HEK293 (cell line): ENCODE measurements around the gene HTT.

Experiments used
- CTCF ChIA-PET: fragments of 350-600 bp; formaldehyde crosslinking; extraction: SDS; loops from one replicate; lab custom pipeline; 2021; ENCODE audit warnings: antibody characterized with exemption; lab: Yijun Ruan, JAX
- POLR2A ChIA-PET: fragments of 300-600 bp; formaldehyde crosslinking; extraction: SDS; loops from one replicate; lab custom pipeline; 2020; ENCODE audit warnings: antibody characterized with exemption, inconsistent platforms; lab: Yijun Ruan, JAX
- H3K27ac ChIP-seq: fragments of 200-500 bp; sonication (Bioruptor generic); 2 replicates; pipeline ENCODE4 v1.5.1; 2014; ENCODE audit warnings: low read depth, low read length, control low read depth, inconsistent platforms; ENCODE audit errors: extremely low read depth
- H3K36me3 ChIP-seq, 2 experiments: fragments of 200-500 bp in 1 of 2; sonication (Bioruptor generic) in 1 of 2; 1 replicate in 1 of 2; 2 replicates in 1 of 2; pipeline ENCODE4 v1.5.1; 2014 to 2017; ENCODE audit warnings: inconsistent platforms in 2 of 2, low read length in 2 of 2; ENCODE audit not compliant: control insufficient read depth in 2 of 2, insufficient read depth in 1 of 2
- H3K4me1 ChIP-seq: fragments of 200-500 bp; sonication (Bioruptor generic); 2 replicates; pipeline ENCODE4 v1.5.1; 2014; ENCODE audit warnings: mild to moderate bottlenecking, low read length, inconsistent platforms; ENCODE audit not compliant: control insufficient read depth, insufficient read depth
- H3K4me3 ChIP-seq: 2 replicates; pipeline ENCODE4 v1.5.1; 2011; ENCODE audit warnings: low read depth, mild to moderate bottlenecking, control low read depth, low read length, moderate library complexity
- H3K9me3 ChIP-seq: fragments of 200-500 bp; sonication (Bioruptor generic); 2 replicates; pipeline ENCODE4 v1.5.1; 2014; ENCODE audit warnings: low read depth, low read length, inconsistent platforms; ENCODE audit not compliant: control insufficient read depth, insufficient read depth
- GFI1B ChIP-seq: fragments of 450-650 bp; formaldehyde crosslinking; IDR thresholded peaks from 2 replicates; pipeline ENCODE4 v1.5.1; 2016; ENCODE audit warnings: missing biosample characterization, missing genetic modification characterization
- SP3 ChIP-seq: fragments of 450-650 bp; formaldehyde crosslinking; IDR thresholded peaks from 2 replicates; pipeline ENCODE4 v1.5.1; 2016; ENCODE audit warnings: missing biosample characterization, missing genetic modification characterization
- ZFP69B ChIP-seq: fragments of 450-650 bp; formaldehyde crosslinking; IDR thresholded peaks from 2 replicates; pipeline ENCODE4 v1.5.1; 2016; ENCODE audit warnings: missing biosample characterization, missing genetic modification characterization
- ZNF2 ChIP-seq: fragments of 450-650 bp; formaldehyde crosslinking; IDR thresholded peaks from 2 replicates; pipeline ENCODE4 v1.5.1; 2016; ENCODE audit warnings: missing biosample characterization, missing genetic modification characterization
- ZNF341 ChIP-seq: fragments of 450-650 bp; formaldehyde crosslinking; IDR thresholded peaks from 2 replicates; pipeline ENCODE4; 2016; ENCODE audit warnings: low read depth, missing biosample characterization, missing genetic modification characterization
- ZNF510 ChIP-seq: fragments of 450-650 bp; formaldehyde crosslinking; IDR thresholded peaks from 2 replicates; pipeline ENCODE4 v1.5.1; 2018; ENCODE audit warnings: mild to moderate bottlenecking, missing genetic modification characterization, missing biosample characterization; ENCODE audit not compliant: insufficient replicate concordance
- ZNF776 ChIP-seq: fragments of 450-650 bp; formaldehyde crosslinking; IDR thresholded peaks from 2 replicates; pipeline ENCODE4 v1.5.0; 2017; ENCODE audit warnings: missing biosample characterization, missing genetic modification characterization, borderline replicate concordance
- TF ChIP-seq, protein P1 (sequence below): fragments of 450-650 bp; formaldehyde crosslinking; IDR thresholded peaks from 2 replicates; pipeline ENCODE4 v1.5.1; 2016; ENCODE audit warnings: missing biosample characterization, missing genetic modification characterization
- TF ChIP-seq, protein P2 (sequence below): fragments of 450-650 bp; formaldehyde crosslinking; IDR thresholded peaks from 2 replicates; pipeline ENCODE4 v1.5.1; 2017; ENCODE audit warnings: missing biosample characterization, missing genetic modification characterization
- TF ChIP-seq, protein P3 (sequence below): fragments of 450-650 bp; formaldehyde crosslinking; conservative IDR thresholded peaks from 2 replicates; pipeline ENCODE4 v1.5.1; 2016; ENCODE audit warnings: low read depth, missing biosample characterization, missing genetic modification characterization

HTT gene

DNA sequence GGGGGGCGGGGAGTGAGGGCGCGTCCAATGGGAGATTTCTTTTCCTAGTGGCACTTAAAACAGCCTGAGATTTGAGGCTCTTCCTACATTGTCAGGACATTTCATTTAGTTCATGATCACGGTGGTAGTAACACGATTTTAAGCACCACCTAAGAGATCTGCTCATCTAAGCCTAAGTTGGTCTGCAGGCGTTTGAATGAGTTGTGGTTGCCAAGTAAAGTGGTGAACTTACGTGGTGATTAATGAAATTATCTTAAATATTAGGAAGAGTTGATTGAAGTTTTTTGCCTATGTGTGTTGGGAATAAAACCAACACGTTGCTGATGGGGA, 1.1 kb downstream of the HTT start:
- H3K9me3 ChIP-seq, result no peaks in the 10 kb centered on the region

DNA sequence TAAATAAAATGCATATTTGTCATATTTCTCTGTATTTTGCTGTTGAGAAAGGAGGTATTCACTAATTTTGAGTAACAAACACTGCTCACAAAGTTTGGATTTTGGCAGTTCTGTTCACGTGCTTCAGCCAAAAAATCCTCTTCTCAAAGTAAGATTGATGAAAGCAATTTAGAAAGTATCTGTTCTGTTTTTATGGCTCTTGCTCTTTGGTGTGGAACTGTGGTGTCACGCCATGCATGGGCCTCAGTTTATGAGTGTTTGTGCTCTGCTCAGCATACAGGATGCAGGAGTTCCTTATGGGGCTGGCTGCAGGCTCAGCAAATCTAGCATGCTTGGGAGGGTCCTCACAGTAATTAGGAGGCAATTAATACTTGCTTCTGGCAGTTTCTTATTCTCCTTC, 3.3 kb downstream of the HTT start:
- Histone ChIP-seq H3K4me3 (no peak overlapping the region), H3K4me1 (0 out of 2 replicates have a peak, but pooled peaks cover 2% of the 10 kb centered on the region), H3K36me3 (no peaks in the 10 kb centered on the region), H3K27ac (no peak overlapping the region), H3K9me3 (no peaks in the 10 kb centered on the region)
- POLR2A ChIA-PET, result no interaction called here
- CTCF ChIA-PET, result no interaction called here
- TF ChIP-seq, protein P1, sequence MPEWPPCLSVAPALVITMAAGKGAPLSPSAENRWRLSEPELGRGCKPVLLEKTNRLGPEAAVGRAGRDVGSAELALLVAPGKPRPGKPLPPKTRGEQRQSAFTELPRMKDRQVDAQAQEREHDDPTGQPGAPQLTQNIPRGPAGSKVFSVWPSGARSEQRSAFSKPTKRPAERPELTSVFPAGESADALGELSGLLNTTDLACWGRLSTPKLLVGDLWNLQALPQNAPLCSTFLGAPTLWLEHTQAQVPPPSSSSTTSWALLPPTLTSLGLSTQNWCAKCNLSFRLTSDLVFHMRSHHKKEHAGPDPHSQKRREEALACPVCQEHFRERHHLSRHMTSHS (tag by site-specific recombination), result no peak
- no peak for TF ChIP-seq ZFP69B (tag by site-specific recombination)
- TF ChIP-seq GFI1B (tag by site-specific recombination), result no peak
- TF ChIP-seq, protein P2, sequence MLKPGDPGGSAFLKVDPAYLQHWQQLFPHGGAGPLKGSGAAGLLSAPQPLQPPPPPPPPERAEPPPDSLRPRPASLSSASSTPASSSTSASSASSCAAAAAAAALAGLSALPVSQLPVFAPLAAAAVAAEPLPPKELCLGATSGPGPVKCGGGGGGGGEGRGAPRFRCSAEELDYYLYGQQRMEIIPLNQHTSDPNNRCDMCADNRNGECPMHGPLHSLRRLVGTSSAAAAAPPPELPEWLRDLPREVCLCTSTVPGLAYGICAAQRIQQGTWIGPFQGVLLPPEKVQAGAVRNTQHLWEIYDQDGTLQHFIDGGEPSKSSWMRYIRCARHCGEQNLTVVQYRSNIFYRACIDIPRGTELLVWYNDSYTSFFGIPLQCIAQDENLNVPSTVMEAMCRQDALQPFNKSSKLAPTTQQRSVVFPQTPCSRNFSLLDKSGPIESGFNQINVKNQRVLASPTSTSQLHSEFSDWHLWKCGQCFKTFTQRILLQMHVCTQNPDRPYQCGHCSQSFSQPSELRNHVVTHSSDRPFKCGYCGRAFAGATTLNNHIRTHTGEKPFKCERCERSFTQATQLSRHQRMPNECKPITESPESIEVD (tag by site-specific recombination), result 0 out of 2 replicates have a peak, but pooled peaks have one; percentile 14
- TF ChIP-seq, protein P3, sequence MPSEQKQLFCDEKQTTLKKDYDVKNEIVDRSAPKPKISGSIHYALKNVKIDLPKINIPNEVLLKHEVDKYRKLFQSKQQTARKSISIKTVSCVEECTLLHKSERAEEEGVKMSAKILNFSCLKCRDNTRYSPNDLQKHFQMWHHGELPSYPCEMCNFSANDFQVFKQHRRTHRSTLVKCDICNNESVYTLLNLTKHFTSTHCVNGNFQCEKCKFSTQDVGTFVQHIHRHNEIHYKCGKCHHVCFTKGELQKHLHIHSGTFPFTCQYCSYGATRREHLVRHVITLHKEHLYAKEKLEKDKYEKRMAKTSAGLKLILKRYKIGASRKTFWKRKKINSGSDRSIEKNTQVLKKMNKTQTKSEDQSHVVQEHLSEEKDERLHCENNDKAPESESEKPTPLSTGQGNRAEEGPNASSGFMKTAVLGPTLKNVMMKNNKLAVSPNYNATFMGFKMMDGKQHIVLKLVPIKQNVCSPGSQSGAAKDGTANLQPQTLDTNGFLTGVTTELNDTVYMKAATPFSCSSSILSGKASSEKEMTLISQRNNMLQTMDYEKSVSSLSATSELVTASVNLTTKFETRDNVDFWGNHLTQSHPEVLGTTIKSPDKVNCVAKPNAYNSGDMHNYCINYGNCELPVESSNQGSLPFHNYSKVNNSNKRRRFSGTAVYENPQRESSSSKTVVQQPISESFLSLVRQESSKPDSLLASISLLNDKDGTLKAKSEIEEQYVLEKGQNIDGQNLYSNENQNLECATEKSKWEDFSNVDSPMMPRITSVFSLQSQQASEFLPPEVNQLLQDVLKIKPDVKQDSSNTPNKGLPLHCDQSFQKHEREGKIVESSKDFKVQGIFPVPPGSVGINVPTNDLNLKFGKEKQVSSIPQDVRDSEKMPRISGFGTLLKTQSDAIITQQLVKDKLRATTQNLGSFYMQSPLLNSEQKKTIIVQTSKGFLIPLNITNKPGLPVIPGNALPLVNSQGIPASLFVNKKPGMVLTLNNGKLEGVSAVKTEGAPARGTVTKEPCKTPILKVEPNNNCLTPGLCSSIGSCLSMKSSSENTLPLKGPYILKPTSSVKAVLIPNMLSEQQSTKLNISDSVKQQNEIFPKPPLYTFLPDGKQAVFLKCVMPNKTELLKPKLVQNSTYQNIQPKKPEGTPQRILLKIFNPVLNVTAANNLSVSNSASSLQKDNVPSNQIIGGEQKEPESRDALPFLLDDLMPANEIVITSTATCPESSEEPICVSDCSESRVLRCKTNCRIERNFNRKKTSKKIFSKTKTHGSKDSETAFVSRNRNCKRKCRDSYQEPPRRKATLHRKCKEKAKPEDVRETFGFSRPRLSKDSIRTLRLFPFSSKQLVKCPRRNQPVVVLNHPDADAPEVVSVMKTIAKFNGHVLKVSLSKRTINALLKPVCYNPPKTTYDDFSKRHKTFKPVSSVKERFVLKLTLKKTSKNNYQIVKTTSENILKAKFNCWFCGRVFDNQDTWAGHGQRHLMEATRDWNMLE (tag by site-specific recombination), result no peak

More for the DNA sequence above, 1.1 kb downstream of the HTT start:
- H3K27ac ChIP-seq, result no peak overlapping the region
- H3K4me1 ChIP-seq, result 0 out of 2 replicates have a peak, but pooled peaks cover 2% of the 10 kb centered on the region
- H3K36me3 ChIP-seq, result no peaks in the 10 kb centered on the region
- peak overlapping the region; percentile 82 for H3K4me3 ChIP-seq
- TF ChIP-seq SP3 (tag by site-specific recombination), result 0 out of 2 replicates have a peak, but pooled peaks have one; percentile 4
- TF ChIP-seq ZNF2 (tag by site-specific recombination), result no peak
- TF ChIP-seq ZNF341, result peak; percentile 19; the same call in 1 of the 2 replicates
- CTCF ChIA-PET, result no interaction called here
- POLR2A ChIA-PET, result interaction anchor here (0.8 to 1.6 kb wide), 4 partner anchors 8 to 112 kb away, joined by 3 to 5 read pairs (median 4); partner anchors contain the start of gene GRK4

DNA sequence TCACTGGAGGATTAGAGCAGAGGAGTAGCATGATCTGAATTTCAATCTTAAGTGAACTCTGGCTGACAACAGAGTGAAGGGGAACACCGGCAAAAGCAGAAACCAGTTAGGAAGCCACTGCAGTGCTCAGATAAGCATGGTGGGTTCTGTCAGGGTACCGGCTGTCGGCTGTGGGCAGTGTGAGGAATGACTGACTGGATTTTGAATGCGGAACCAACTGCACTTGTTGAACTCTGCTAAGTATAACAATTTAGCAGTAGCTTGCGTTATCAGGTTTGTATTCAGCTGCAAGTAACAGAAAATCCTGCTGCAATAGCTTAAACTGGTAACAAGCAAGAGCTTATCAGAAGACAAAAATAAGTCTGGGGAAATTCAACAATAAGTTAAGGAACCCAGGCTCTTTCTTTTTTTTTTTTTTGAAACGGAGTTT, 5.2 kb downstream of the HTT start:
- H3K27ac ChIP-seq, result no peak overlapping the region
- no peaks in the 10 kb centered on the region for H3K36me3 ChIP-seq
- H3K9me3 ChIP-seq, result no peaks in the 10 kb centered on the region
- H3K4me1 ChIP-seq, result 0 out of 2 replicates have a peak, but pooled peaks cover 2% of the 10 kb centered on the region
- no peak overlapping the region for H3K4me3 ChIP-seq
- CTCF ChIA-PET, result interaction anchor here (0.6 kb wide), 1 partner anchor 72 kb away, joined by 3 read pairs; no protein-coding TSS in a partner anchor
- TF ChIP-seq ZNF776 (tag by site-specific recombination) (no peak), ZNF510 (tag by site-specific recombination) (no peak)
- POLR2A ChIA-PET, result interaction anchor here (0.7 kb wide), 1 partner anchor 171 kb away, joined by 4 read pairs; no protein-coding TSS in a partner anchor
